Measurements from ENCODE around the gene SOX13.

Gene SOX13

DNA sequence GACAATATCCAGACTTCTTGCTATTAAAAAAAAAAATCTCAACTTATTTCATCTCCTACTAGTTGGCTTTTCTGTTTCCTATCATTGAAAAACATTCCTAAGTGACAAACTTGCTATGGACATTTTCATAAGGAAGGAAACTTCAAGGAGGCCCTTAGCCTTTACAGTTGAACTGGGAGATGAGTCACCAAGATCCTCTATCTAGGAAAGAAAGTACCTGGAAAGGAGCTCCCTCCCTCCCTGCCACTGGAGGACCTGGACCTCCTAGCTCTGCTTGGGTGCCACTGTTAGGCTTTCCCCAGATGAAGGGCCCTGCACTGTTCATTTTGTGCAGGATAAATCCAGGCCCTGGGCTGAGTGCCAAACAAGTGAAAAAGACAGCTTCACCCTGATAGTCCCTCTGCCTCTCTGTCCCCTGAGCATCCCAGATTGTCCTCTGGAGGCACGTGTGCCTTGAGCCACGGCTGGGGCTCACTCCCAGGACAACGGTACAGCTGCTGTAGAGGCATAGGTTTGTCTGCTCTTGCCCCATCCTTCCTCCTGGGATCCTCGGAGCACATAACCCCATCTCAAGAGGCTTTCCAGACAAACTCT lies 40.2 kb upstream of the SOX13 start:
- H3K27me3 Mint-ChIP-seq (ENCODE audit: low read depth, poor library complexity), result peaks cover 4% of the 10 kb centered on the region

DNA sequence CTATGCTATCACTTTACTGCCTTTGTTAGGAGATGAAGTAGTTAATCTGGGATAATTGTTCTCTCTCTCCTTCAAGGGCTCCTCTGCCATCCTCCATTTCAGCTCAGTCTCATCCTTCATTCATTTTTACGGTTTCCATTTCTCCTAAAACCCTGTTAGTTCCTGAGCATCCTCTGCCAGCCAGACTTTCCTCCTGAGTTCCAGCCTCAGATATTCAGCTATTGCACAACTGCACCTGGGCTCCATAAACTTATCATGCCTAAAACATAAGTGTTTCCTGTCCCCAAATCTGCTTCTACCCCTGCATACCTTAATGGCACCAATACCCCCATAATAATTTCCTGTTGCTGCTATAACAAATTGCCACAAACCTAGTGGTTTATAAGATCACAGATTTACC lies 39.6 kb upstream of the SOX13 start:
- Mint-ChIP-seq H3K9me3 (peaks cover 3% of the 10 kb centered on the region), H3K4me1 (peaks cover 53% of the 10 kb centered on the region), H3K36me3 (ENCODE audit: low read depth) (peaks cover 3% of the 10 kb centered on the region), H3K27me3 (ENCODE audit: low read depth, poor library complexity) (peaks cover 4% of the 10 kb centered on the region), H3K27ac (peak overlapping the region; percentile 2), H3K4me3 (no peak overlapping the region)
- no peak for DNase-seq
- TF ChIP-seq, protein P1, sequence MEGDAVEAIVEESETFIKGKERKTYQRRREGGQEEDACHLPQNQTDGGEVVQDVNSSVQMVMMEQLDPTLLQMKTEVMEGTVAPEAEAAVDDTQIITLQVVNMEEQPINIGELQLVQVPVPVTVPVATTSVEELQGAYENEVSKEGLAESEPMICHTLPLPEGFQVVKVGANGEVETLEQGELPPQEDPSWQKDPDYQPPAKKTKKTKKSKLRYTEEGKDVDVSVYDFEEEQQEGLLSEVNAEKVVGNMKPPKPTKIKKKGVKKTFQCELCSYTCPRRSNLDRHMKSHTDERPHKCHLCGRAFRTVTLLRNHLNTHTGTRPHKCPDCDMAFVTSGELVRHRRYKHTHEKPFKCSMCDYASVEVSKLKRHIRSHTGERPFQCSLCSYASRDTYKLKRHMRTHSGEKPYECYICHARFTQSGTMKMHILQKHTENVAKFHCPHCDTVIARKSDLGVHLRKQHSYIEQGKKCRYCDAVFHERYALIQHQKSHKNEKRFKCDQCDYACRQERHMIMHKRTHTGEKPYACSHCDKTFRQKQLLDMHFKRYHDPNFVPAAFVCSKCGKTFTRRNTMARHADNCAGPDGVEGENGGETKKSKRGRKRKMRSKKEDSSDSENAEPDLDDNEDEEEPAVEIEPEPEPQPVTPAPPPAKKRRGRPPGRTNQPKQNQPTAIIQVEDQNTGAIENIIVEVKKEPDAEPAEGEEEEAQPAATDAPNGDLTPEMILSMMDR (IDR thresholded peaks at IDR 0.05), result no peak

More for the DNA sequence above, 40.2 kb upstream of the SOX13 start:
- Mint-ChIP-seq H3K4me3 (no peak overlapping the region), H3K9me3 (peaks cover 3% of the 10 kb centered on the region), H3K36me3 (ENCODE audit: low read depth) (peaks cover 3% of the 10 kb centered on the region), H3K27ac (peak overlapping the region; percentile 2), H3K4me1 (peaks cover 52% of the 10 kb centered on the region)
- no peak for DNase-seq
- TF ChIP-seq, protein P1 (IDR thresholded peaks at IDR 0.05), result no peak

DNA sequence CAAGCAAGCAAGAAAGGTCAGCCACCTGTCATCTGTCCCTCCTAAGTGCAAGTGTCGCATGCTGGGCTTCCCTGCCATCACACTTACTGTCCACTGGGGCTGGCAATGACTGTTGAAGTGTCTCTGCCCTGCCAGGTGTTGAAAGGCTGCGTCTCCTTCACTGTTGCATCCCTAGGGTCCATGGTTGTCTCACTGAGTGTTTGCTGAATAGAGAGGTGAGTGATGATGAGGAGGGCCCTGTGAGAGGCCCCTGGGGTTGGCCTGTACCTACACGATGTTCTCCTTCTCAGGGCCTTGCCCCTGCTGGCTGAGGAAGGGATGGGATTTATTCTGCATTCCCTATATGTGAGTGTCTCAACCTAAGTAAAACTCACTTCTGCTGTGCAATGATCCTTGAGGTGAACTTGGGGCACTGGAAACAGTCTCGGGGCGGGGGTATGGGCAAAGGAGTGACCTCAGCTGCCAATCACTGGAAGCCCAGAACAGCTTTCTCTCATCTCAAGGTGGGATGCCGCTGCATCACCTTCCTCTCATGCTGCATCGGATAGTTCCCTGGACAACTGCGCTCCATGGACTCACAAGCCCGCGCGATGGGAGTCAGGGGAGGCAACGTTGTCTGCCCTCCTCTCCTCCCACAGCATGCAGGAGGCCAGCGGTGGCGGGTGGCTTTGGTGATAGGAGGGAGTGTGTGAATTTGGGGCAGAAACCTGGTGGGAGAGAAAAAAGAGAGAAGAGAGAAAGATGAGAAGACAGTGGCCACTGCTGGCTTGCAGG lies 35.8 kb upstream of the SOX13 start:
- DNase-seq, result no peak
- TF ChIP-seq, protein P1 (IDR thresholded peaks at IDR 0.05), result peak; percentile 18
- Mint-ChIP-seq H3K27ac (peak overlapping the region; percentile 81), H3K4me3 (peak overlapping the region; percentile 6), H3K4me1 (peaks cover 56% of the 10 kb centered on the region), H3K9me3 (peaks cover 3% of the 10 kb centered on the region), H3K36me3 (ENCODE audit: low read depth) (peaks cover 3% of the 10 kb centered on the region), H3K27me3 (ENCODE audit: low read depth, poor library complexity) (peaks cover 3% of the 10 kb centered on the region)

DNA sequence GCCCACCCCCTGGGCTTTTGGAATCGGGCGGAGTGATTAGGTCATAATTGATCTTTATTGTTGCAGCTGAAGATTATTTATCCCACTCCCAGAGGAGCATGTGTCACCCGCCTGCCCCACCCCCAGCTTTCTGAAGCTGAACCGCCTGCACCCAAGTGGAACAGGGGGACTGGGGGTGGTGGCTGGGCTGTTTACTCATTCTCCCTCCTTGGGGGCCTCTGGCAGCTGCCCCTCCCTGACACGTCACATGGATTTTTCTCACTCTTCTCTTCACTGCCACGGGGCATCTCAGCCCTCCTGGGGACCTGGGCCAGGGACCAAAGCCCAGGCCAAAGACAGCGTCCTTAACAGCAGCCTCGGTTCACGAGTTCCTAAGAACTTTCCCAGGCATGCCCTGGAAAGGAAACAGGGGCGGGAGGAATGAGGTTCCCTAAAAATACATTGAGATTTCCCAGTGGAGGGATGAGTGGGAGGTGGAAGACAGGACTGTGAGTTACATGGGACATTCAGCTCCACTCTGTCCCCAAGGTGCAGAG lies 31.6 kb upstream of the SOX13 start:
- Mint-ChIP-seq H3K27ac (peak overlapping the region; percentile 96), H3K36me3 (ENCODE audit: low read depth) (no peaks in the 10 kb centered on the region), H3K4me1 (peaks cover 54% of the 10 kb centered on the region), H3K4me3 (peak overlapping the region; percentile 52), H3K9me3 (peaks cover 6% of the 10 kb centered on the region), H3K27me3 (ENCODE audit: low read depth, poor library complexity) (peaks cover 9% of the 10 kb centered on the region)
- TF ChIP-seq, protein P1 (IDR thresholded peaks at IDR 0.05), result no peak
- DNase-seq, result peak; percentile 37

DNA sequence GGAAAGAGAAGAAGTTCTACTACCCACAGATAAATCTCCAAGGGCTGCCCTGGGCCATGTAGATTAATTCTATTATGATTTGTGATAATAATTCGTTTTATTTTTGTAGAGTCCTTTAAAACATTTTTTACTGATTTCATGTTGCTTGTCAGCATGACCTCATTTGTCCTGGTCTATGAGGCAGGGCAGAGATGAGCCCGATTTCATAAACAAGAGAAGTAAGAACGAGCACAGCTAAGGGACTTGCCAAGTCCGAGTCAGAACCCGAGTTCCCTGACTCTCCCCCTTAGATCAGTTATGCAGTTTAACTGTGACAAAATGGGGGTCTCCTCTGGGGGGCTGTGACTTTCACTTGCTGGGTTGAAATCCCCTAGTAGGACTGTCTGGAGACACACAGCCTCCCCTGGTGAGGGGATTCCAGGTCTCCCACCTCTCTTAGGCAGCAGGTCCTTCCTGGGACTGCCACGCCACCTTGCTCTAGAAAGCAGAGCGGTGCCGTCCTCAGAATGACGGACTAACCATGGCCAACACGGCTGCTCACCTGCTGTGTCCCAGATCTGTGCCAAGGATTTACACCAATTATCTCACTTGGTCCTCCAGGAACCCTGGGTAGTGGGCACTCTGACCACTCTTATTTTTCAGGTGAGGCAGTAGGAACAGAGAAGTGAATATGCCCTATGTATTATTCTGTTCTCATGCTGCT lies 31.0 kb upstream of the SOX13 start:
- Mint-ChIP-seq H3K27me3 (ENCODE audit: low read depth, poor library complexity) (peaks cover 12% of the 10 kb centered on the region), H3K9me3 (peaks cover 6% of the 10 kb centered on the region), H3K36me3 (ENCODE audit: low read depth) (no peaks in the 10 kb centered on the region), H3K4me1 (peaks cover 48% of the 10 kb centered on the region), H3K4me3 (no peak overlapping the region), H3K27ac (peak overlapping the region; percentile 93)
- DNase-seq, result no peak
- TF ChIP-seq, protein P1 (IDR thresholded peaks at IDR 0.05), result no peak
